A673 (cell line): ENCODE measurements around the gene APBB2.

ENCODE experiments used
- CTCF ChIP-seq: fragments of 300-800, 200-600 bp; sonication (generic); conservative IDR thresholded peaks from 2 replicates; pipeline ENCODE4 v1.5.1; 2017; ENCODE audit warnings: low read depth, mild to moderate bottlenecking, antibody characterized with exemption, low read length, moderate library complexity, mixed read lengths
- EZH2 ChIP-seq: fragments of 200-600 bp; sonication (generic); IDR thresholded peaks from 2 replicates; pipeline ENCODE4 v1.6.1; 2017; ENCODE audit warnings: borderline replicate concordance, low read depth, mild to moderate bottlenecking, mixed read lengths, antibody characterized with exemption, low read length; ENCODE audit not compliant: poor library complexity, severe bottlenecking

- no peak for TF ChIP-seq CTCF
- TF ChIP-seq EZH2: no peak
Measured at GRCh38 chr4:41060352-41061334, 153.7 kb downstream of the APBB2 start.
